Glomerular endothelial cell (primary cell): ENCODE results near the gene VAV3. TPM values are rescaled to one million over a fixed set of nuclear protein-coding genes. Genes with fewer than 3 reads are reported as not detected.

ENCODE experiments used
- DNase-seq: peaks from one replicate; pipeline ENCODE4 v3.0.0-alpha.2; 2011; ENCODE audit warnings: low read depth, low spot score; ENCODE audit errors: extremely low read depth
- total RNA-seq: library from RNA; depleted of rRNA; stranded (reverse); fragments of >200 nt; gene quantifications from 2 replicates; pipeline ENCODE4 v1.2.3, GENCODE V29; 2015

Gene VAV3
- total RNA-seq, 1 donor from 2014 or later: 10.1 TPM

GRCh38 chr1:107939256-107939655, 25.7 kb downstream of the VAV3 start:
- no peak for DNase-seq

- peak; percentile 60 for DNase-seq
These were observed 28.2 kb downstream of the VAV3 start for GRCh38 chr1:107936498-107937481.

- DNase-seq: no peak
These were observed 29.4 kb downstream of the VAV3 start for GRCh38 chr1:107935396-107936064.

- no peak for DNase-seq
These were observed 30.4 kb downstream of the VAV3 start for GRCh38 chr1:107934578-107934977.

DNA sequence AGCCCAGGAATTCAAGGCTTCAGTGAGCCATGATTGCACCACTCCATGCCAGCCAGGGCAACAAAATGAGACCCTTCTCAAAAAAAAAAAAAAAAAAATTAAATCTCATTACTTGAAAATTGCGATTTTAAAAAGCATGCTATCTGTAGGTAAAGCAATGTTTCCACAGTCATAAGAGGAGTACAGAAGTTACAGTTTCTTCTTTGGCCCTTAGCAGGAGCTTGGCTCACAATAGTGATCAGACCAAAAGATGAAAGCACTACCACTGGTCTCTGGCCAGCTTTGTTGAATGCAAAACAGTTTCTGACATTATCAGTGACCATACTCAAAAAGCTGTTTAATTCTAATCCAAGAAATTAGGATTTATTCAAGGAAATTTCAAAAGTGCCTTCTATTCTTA, 31.2 kb downstream of the VAV3 start:
- no peak for DNase-seq

DNA sequence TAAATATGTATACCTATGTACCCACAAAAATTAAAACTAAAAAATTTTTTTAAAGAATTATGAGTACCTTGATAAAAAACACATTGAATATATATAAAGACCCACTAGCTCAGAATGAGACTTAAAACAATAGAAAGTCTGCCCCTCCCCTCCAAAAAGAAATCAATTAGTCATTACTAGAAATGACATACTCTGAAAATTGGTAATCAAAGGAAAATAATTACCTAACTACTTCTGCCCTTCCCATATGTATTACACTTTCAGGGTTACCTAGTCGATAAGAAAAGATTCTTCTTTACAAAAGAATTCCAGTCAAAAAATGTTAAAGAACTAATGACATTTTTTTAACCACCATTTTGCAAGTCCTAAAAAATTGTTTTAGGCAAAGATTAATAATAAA, 34.7 kb downstream of the VAV3 start:
- no peak for DNase-seq

GRCh38 chr1:107927820-107928219, 37.2 kb downstream of the VAV3 start:
- DNase-seq: no peak

DNA sequence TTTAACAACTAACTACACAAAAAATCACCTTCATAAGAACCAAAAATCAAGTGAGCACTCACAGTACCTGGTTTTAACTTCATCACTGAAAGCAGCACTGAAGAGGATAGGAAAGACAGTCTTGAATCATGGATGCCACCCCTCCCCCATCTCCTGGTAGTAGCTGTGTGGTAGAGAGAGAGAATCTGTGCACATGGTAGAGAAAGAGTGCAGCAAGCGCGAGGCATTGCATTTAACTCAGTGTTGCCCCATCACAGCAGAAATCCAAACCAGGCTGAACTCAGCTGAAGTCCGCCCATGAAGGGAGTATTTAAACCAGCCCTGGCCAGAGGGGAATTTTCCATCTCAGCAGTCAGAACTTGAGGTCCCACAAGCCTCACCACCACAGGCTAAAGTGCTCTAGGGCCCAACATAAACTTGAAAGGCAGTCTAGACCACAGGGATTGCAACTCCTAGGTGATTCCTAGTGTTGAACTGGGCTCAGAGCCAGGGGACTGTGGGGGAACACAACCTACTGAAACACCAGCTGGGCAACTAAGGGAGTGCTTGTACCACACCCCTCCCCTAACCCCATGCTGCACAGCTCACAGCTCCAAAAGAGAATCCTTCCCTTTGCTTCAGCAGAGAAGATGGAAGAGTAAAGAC, 38.4 kb downstream of the VAV3 start:
- no peak for DNase-seq

DNA sequence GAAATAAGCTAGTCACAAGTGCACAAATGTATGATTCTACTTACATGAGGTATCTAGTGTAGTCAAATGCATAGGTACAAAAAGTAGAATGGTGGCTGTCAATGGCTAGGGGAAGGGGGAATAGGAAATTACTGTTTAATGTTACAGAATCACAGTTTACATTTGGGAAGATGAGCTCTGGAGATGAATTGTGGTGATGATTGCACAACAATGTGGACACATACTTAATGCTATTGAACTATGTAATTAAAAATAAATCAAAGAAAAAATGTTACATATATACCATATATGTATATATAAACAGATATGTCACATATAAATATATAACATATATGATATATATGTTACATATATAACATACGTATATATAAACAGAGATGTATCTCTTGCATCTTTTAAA, 39.4 kb downstream of the VAV3 start:
- DNase-seq: no peak

DNA sequence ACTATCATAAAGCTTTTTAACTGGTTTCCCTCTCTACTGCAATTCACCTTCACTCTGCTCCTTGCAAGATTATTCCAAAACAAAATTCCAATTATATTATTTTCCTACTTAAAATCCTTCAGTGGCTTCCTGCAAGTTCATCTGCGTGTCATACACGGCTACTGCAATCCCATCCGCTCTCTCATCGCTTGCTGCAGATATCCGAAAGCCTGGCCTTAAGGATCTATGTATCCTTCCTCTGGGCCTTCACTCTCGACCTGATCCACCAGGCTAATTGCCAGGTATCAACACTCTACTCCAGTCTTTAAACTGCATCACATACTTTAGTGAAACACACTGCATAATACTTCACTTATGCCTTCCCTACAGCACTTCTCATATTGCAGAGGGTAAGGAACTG, 44.0 kb downstream of the VAV3 start:
- DNase-seq: no peak

DNA sequence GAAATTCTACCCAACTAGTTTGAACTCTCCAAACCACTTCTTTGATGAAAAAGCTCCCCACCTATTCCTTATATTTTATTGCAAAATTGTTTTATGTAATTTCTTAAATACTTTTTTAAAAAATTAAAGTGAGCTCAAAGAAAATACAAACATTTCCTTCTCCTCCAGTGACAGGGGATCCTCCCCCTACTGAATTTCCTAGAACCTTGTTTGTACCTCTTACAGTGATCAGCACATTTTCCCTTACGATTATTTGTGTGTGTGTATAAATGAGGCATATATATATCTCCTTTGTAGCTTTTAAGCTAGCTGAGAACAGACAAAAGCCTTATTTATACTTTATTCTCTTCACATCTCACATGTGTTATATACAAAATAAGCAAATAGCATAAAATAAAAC, 44.4 kb downstream of the VAV3 start:
- DNase-seq: no peak

- DNase-seq: no peak
These were observed 45.0 kb downstream of the VAV3 start for GRCh38 chr1:107919953-107920352.

DNA sequence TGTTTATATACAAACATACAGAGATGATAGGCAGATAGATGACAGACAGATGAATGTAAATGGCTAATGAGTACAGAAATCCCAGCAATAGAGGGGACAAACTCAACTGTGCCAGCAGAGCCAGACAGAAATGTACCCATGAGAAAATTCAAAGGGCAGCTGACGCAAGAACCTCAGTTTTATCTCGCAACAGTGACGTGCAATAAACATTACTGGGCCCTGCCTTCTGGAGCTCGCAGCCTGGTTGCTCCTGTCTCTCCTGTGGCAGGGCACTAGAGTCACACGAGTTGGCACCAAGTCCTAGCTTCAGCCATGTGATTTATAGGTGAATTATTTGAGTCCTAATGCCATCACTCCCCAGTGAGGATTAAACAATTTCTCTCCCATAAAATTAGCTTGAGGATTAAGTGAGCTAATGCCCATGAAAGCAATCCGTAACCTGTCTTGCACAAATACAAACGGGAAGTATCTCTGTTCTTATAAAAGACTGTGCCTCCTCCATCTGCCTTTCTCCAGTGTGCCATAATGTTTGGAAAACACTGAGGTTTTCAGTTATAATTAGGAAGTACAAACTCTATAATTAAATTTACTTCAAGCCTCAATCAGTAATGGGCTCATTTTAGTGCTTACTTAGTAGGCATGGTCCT, 50.7 kb downstream of the VAV3 start:
- no peak for DNase-seq

- DNase-seq: no peak
These were observed 52.3 kb downstream of the VAV3 start for GRCh38 chr1:107912656-107913055.

DNA sequence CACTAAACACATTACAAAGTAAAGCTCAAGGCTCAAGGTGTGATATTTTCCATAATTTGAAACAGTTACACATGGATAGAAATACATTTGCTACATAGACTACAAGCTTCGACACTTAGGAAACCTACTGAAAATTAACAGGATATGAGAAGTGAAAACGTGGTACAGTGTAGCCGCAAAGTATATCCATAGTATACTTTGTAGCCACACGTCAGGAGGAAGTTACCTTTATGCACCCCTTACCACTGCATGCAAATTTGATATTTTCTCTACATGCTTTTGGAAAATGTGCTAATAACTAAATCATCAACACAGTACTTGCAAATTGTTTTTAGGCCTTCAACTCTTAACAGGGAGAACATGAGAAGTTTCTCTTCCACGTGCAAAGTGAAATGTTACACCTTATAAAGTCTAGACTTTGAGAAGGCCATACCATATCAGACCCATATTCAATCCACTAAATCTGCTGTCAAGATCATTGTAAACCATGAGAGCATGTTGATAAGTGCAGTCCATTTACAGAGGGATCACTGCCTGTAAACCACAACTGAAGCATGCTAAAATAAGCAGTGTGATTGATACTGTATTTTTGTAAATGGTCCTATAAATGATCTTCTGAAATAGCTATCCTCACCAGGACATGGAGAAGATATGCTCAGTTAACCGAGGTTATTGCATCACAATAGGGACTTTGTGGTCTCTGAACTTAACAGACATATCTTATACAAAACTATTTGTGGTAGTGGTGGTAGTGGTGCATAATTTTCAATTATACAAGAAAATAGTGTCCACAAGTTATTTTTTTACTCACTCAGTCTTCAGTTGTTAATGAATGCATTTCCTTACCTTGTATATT, 64.7 kb downstream of the VAV3 start:
- DNase-seq: no peak

DNA sequence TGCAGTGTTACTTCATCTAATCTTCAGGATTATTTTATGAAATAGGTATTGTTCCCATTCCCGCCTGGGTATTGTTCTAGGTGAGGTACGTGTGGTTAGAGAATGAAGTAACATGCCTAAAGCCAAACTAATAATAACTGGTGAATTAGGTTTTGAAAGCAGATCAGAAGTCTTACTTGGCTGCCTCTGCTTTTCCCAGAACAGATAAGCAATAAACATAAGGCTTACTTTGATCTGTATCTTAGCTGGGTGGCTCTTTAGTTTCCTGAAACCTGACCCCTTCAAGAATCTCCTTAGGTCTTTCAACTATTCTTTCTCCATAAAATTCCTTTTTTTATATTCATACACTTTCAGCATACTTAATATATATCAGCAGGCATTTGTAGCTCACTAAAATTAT, 65.3 kb downstream of the VAV3 start:
- DNase-seq: no peak

- no peak for DNase-seq
These were observed 67.3 kb downstream of the VAV3 start for GRCh38 chr1:107897438-107898345.

GRCh38 chr1:107896936-107897335, 68.0 kb downstream of the VAV3 start:
- no peak for DNase-seq

- DNase-seq: no peak
These were observed 68.6 kb downstream of the VAV3 start for GRCh38 chr1:107896401-107896800.
